GM12875 (cell line): ENCODE results near the gene ZNF860.
"Not testable (repeated sequence)": the region's sequence is repeated elsewhere in the genome, so short reads cannot be mapped to it uniquely, and the experiment has no call there.

Source experiments
- H3K4me3 ChIP-seq: one replicate; pipeline ENCODE4 v1.5.1; 2011; ENCODE audit warnings: low read depth, low read length, control low read depth
- CTCF ChIP-seq: IDR thresholded peaks from 2 replicates; pipeline ENCODE4 v1.5.1; 2011; ENCODE audit warnings: low read depth, mild to moderate bottlenecking, control low read depth, inconsistent platforms, low read length, moderate library complexity, borderline replicate concordance; ENCODE audit not compliant: insufficient read depth

ZNF860 gene

GRCh38 chr3:31993843-31994242 lies 12.3 kb downstream of the ZNF860 start:
- no peak overlapping the region for H3K4me3 ChIP-seq
- no peak for TF ChIP-seq CTCF

GRCh38 chr3:31995026-31995425 lies 13.5 kb downstream of the ZNF860 start:
- H3K4me3 ChIP-seq: not testable (repeated sequence)

- no peak for TF ChIP-seq CTCF
- no peak overlapping the region for H3K4me3 ChIP-seq
These were observed 14.6 kb downstream of the ZNF860 start for GRCh38 chr3:31996195-31996594.

GRCh38 chr3:31997500-31997899 lies 15.9 kb downstream of the ZNF860 start:
- no peak for TF ChIP-seq CTCF

GRCh38 chr3:31999907-32000439 lies 18.4 kb downstream of the ZNF860 start:
- H3K4me3 ChIP-seq: no peak overlapping the region
- no peak for TF ChIP-seq CTCF

More at GRCh38 chr3:31997500-31997899, 15.9 kb downstream of the ZNF860 start:
- H3K4me3 ChIP-seq: no peak overlapping the region

- H3K4me3 ChIP-seq: no peak overlapping the region
- TF ChIP-seq CTCF: no peak
These were observed 19.3 kb downstream of the ZNF860 start for GRCh38 chr3:32000877-32001276.

GRCh38 chr3:32002561-32003368 lies 21.2 kb downstream of the ZNF860 start:
- H3K4me3 ChIP-seq: no peak overlapping the region
- TF ChIP-seq CTCF: no peak
